ENCODE data around the gene VTN.

DNA sequence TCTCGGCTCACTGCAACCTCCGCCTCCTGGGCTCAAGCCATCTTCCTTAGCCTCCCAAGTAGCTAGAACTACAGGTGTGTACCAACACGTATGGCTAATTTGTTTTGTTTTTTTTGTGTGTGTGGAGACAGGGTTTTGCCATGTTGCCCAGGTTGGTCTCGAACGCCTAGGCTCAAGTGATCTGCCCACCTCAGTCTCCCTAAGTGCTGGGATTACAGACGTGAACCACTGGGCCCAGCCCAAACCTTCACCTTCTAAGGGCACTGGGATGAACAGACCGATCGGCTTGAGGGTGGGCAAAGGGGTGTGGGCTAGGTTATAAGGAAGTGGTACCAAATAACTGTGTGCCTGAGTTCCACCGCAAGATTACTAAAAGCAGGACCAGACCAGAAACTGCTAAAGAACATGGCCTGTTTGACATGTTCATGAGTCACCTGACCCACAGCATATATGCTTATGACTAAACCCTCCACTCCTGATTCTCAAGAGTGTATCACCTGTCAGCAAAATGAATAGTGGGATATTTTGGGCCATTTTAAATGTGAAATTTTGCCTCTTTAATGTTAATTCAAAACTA, 43.0 kb downstream of the VTN start:
- TF ChIP-seq, protein P1, sequence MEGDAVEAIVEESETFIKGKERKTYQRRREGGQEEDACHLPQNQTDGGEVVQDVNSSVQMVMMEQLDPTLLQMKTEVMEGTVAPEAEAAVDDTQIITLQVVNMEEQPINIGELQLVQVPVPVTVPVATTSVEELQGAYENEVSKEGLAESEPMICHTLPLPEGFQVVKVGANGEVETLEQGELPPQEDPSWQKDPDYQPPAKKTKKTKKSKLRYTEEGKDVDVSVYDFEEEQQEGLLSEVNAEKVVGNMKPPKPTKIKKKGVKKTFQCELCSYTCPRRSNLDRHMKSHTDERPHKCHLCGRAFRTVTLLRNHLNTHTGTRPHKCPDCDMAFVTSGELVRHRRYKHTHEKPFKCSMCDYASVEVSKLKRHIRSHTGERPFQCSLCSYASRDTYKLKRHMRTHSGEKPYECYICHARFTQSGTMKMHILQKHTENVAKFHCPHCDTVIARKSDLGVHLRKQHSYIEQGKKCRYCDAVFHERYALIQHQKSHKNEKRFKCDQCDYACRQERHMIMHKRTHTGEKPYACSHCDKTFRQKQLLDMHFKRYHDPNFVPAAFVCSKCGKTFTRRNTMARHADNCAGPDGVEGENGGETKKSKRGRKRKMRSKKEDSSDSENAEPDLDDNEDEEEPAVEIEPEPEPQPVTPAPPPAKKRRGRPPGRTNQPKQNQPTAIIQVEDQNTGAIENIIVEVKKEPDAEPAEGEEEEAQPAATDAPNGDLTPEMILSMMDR (IDR thresholded peaks at IDR 0.05): no peak
- no peak for TF ChIP-seq POLR2A (IDR thresholded peaks at IDR 0.05)
